ENCODE data around the gene ROR1.
"Not testable (repeated sequence)": the region's sequence is repeated elsewhere in the genome, so short reads cannot be mapped to it uniquely, and the experiment has no call there.

Gene ROR1

GRCh38 chr1:64223329-64224151, 449.7 kb downstream of the ROR1 start:
- TF ChIP-seq CTCF (IDR thresholded peaks at IDR 0.05; ENCODE audit: unreplicated experiment in 3 of 3), result no peak
- Mint-ChIP-seq H3K36me3 (ENCODE audit: low read depth) (no peaks in the 10 kb centered on the region), H3K27me3 (ENCODE audit: low read depth) (no peaks in the 10 kb centered on the region)

GRCh38 chr1:64224236-64224635, 450.4 kb downstream of the ROR1 start:
- H3K4me3 Mint-ChIP-seq; H3K36me3 Mint-ChIP-seq (ENCODE audit: low read depth); H3K4me1 Mint-ChIP-seq; H3K27ac Mint-ChIP-seq; H3K9me3 Mint-ChIP-seq; H3K27me3 Mint-ChIP-seq (ENCODE audit: low read depth): not testable (repeated sequence)

More at GRCh38 chr1:64223329-64224151, 449.7 kb downstream of the ROR1 start:
- H3K27ac Mint-ChIP-seq, result no peak overlapping the region
- peaks cover 9% of the 10 kb centered on the region for H3K9me3 Mint-ChIP-seq
- no peak overlapping the region for H3K4me3 Mint-ChIP-seq
- no peaks in the 10 kb centered on the region for H3K4me1 Mint-ChIP-seq

- Mint-ChIP-seq H3K4me1 (peaks cover 11% of the 10 kb centered on the region), H3K9me3 (peaks cover 6% of the 10 kb centered on the region), H3K27me3 (ENCODE audit: low read depth) (no peaks in the 10 kb centered on the region), H3K27ac (no peak overlapping the region), H3K4me3 (no peak overlapping the region), H3K36me3 (ENCODE audit: low read depth) (no peaks in the 10 kb centered on the region)
- TF ChIP-seq CTCF (IDR thresholded peaks at IDR 0.05; ENCODE audit: unreplicated experiment in 3 of 3), result no peak
Observed at GRCh38 chr1:64228167-64228957, 454.5 kb downstream of the ROR1 start.

- H3K36me3 Mint-ChIP-seq (ENCODE audit: low read depth), result no peaks in the 10 kb centered on the region
- peaks cover 11% of the 10 kb centered on the region for H3K4me1 Mint-ChIP-seq
- no peak overlapping the region for H3K27ac Mint-ChIP-seq
- no peak for TF ChIP-seq CTCF (IDR thresholded peaks at IDR 0.05; ENCODE audit: unreplicated experiment in 3 of 3)
- no peaks in the 10 kb centered on the region for H3K27me3 Mint-ChIP-seq (ENCODE audit: low read depth)
- H3K4me3 Mint-ChIP-seq, result no peak overlapping the region
- H3K9me3 Mint-ChIP-seq, result peaks cover 6% of the 10 kb centered on the region
Observed at GRCh38 chr1:64229307-64229706, 455.5 kb downstream of the ROR1 start.
